ENCODE data around the gene NTNG1. TPM values are rescaled to one million over a fixed set of nuclear protein-coding genes. Genes with fewer than 3 reads are reported as not detected.

The NTNG1 gene
- total RNA-seq, 1 donor from 2014 or later: 2.4 TPM

- Histone ChIP-seq H3K4me3 (ENCODE audit: low read depth, low read length) (no peak overlapping the region), H3K36me3 (ENCODE audit: control insufficient read depth, insufficient read depth, low read length) (no peaks in the 10 kb centered on the region), H3K27me3 (ENCODE audit: control insufficient read depth, insufficient read depth, low read length) (no peaks in the 10 kb centered on the region)
- TF ChIP-seq CTCF (IDR thresholded peaks at IDR 0.05; ENCODE audit: insufficient read depth, low read length, severe bottlenecking): no peak
- FAIRE-seq: no peak
- DNase-seq (ENCODE audit: low read depth): no peak
Measured at GRCh38 chr1:107515702-107516101, 374.9 kb downstream of the NTNG1 start.

- FAIRE-seq (no peak), DNase-seq (ENCODE audit: low read depth) (no peak)
- TF ChIP-seq CTCF (IDR thresholded peaks at IDR 0.05; ENCODE audit: insufficient read depth, low read length, severe bottlenecking): no peak
- H3K4me3 ChIP-seq (ENCODE audit: low read depth, low read length): no peak overlapping the region
- H3K27me3 ChIP-seq (ENCODE audit: control insufficient read depth, insufficient read depth, low read length): no peaks in the 10 kb centered on the region
- H3K36me3 ChIP-seq (ENCODE audit: control insufficient read depth, insufficient read depth, low read length): no peaks in the 10 kb centered on the region
Measured at GRCh38 chr1:107523061-107523460, 382.2 kb downstream of the NTNG1 start.

GRCh38 chr1:107523736-107524135 is 382.9 kb downstream of the NTNG1 start:
- FAIRE-seq: no peak
- no peak for TF ChIP-seq CTCF (IDR thresholded peaks at IDR 0.05; ENCODE audit: insufficient read depth, low read length, severe bottlenecking)
- Histone ChIP-seq H3K4me3 (ENCODE audit: low read depth, low read length) (no peak overlapping the region), H3K36me3 (ENCODE audit: control insufficient read depth, insufficient read depth, low read length) (no peaks in the 10 kb centered on the region), H3K27me3 (ENCODE audit: control insufficient read depth, insufficient read depth, low read length) (no peaks in the 10 kb centered on the region)
- no peak for DNase-seq (ENCODE audit: low read depth)

- no peak for TF ChIP-seq CTCF (IDR thresholded peaks at IDR 0.05; ENCODE audit: insufficient read depth, low read length, severe bottlenecking)
- Histone ChIP-seq H3K4me3 (ENCODE audit: low read depth, low read length) (no peak overlapping the region), H3K36me3 (ENCODE audit: control insufficient read depth, insufficient read depth, low read length) (no peaks in the 10 kb centered on the region), H3K27me3 (ENCODE audit: control insufficient read depth, insufficient read depth, low read length) (no peaks in the 10 kb centered on the region)
- DNase-seq (ENCODE audit: low read depth): no peak
- FAIRE-seq: no peak
Measured at GRCh38 chr1:107524301-107524700, 383.5 kb downstream of the NTNG1 start.

- H3K36me3 ChIP-seq (ENCODE audit: control insufficient read depth, insufficient read depth, low read length): no peaks in the 10 kb centered on the region
- H3K4me3 ChIP-seq (ENCODE audit: low read depth, low read length): no peak overlapping the region
- DNase-seq (ENCODE audit: low read depth) (peak; percentile 68), FAIRE-seq (no peak)
- H3K27me3 ChIP-seq (ENCODE audit: control insufficient read depth, insufficient read depth, low read length): no peaks in the 10 kb centered on the region
- no peak for TF ChIP-seq CTCF (IDR thresholded peaks at IDR 0.05; ENCODE audit: insufficient read depth, low read length, severe bottlenecking)
Measured at GRCh38 chr1:107525145-107525544, 384.3 kb downstream of the NTNG1 start.

- FAIRE-seq (no peak), DNase-seq (ENCODE audit: low read depth) (no peak)
- no peaks in the 10 kb centered on the region for H3K27me3 ChIP-seq (ENCODE audit: control insufficient read depth, insufficient read depth, low read length)
- no peak for TF ChIP-seq CTCF (IDR thresholded peaks at IDR 0.05; ENCODE audit: insufficient read depth, low read length, severe bottlenecking)
- no peaks in the 10 kb centered on the region for H3K36me3 ChIP-seq (ENCODE audit: control insufficient read depth, insufficient read depth, low read length)
- no peak overlapping the region for H3K4me3 ChIP-seq (ENCODE audit: low read depth, low read length)
Measured at GRCh38 chr1:107525961-107526360, 385.1 kb downstream of the NTNG1 start.

Data from bronchial epithelial cell (primary cell).